H9 (cell line): ENCODE data around the gene RASSF5. TPM values are rescaled to one million over a fixed set of nuclear protein-coding genes. Genes with fewer than 3 reads are reported as not detected.

Source experiments
- DNase-seq: peaks from one replicate; pipeline ENCODE4 v3.0.0-alpha.2; 2017
- H2AFZ ChIP-seq: one replicate; pipeline ENCODE4 v1.6.1; 2013; ENCODE audit warnings: mild to moderate bottlenecking, low read length, control low read depth, moderate library complexity
- H2AK5ac ChIP-seq: 2 replicates; pipeline ENCODE4 v1.6.1; 2013; ENCODE audit warnings: low read length, control low read depth, mixed read lengths; ENCODE audit not compliant: insufficient read length
- H2BK120ac ChIP-seq: one replicate; pipeline ENCODE4 v1.6.1; 2013; ENCODE audit warnings: low read depth, mild to moderate bottlenecking, low read length, control low read depth, inconsistent platforms; ENCODE audit not compliant: poor library complexity, severe bottlenecking
- H2BK12ac ChIP-seq: 2 replicates; pipeline ENCODE4 v1.6.1; 2013; ENCODE audit warnings: low read length, control low read depth, mixed read lengths, low read depth; ENCODE audit not compliant: insufficient read length
- H2BK15ac ChIP-seq: 2 replicates; pipeline ENCODE4 v1.6.1; 2013; ENCODE audit warnings: low read depth, low read length, control low read depth
- H2BK20ac ChIP-seq: one replicate; pipeline ENCODE4 v1.6.1; 2013; ENCODE audit warnings: low read depth, mild to moderate bottlenecking, low read length, control low read depth, inconsistent platforms; ENCODE audit not compliant: poor library complexity, severe bottlenecking
- H2BK5ac ChIP-seq: 2 replicates; pipeline ENCODE4 v1.6.1; 2013; ENCODE audit warnings: low read length, control low read depth, mixed read lengths; ENCODE audit not compliant: insufficient read length
- H3K14ac ChIP-seq: 2 replicates; pipeline ENCODE4 v1.6.1; 2013; ENCODE audit warnings: low read length, control low read depth; ENCODE audit not compliant: insufficient read depth
- H3K18ac ChIP-seq: 2 replicates; pipeline ENCODE4 v1.6.1; 2013; ENCODE audit warnings: low read depth, mild to moderate bottlenecking, mixed read lengths, low read length, control low read depth; ENCODE audit not compliant: insufficient read length
- H3K23ac ChIP-seq: 2 replicates; pipeline ENCODE4 v1.6.1; 2013; ENCODE audit warnings: low read length, control low read depth, mixed read lengths, low read depth; ENCODE audit not compliant: insufficient read length
- H3K23me2 ChIP-seq: 2 replicates; pipeline ENCODE4 v1.6.1; 2013; ENCODE audit warnings: low read depth, mild to moderate bottlenecking, mixed read lengths, low read length, control low read depth; ENCODE audit not compliant: insufficient read length, poor library complexity, severe bottlenecking
- H3K27ac ChIP-seq: 2 replicates; pipeline ENCODE4 v1.5.1; 2013; ENCODE audit warnings: low read length, control low read depth, mixed read lengths, low read depth; ENCODE audit not compliant: insufficient read length
- H3K27me3 ChIP-seq: 2 replicates; pipeline ENCODE4 v1.6.1; 2013; ENCODE audit warnings: low read length, control low read depth, inconsistent platforms; ENCODE audit not compliant: insufficient read depth
- H3K4ac ChIP-seq: 2 replicates; pipeline ENCODE4 v1.6.1; 2013; ENCODE audit warnings: low read depth, mild to moderate bottlenecking, control low read depth, inconsistent platforms, low read length, moderate library complexity
- H3K4me1 ChIP-seq: 2 replicates; pipeline ENCODE4 v1.6.1; 2013; ENCODE audit warnings: low read length, control low read depth, inconsistent platforms; ENCODE audit not compliant: insufficient read depth
- H3K4me2 ChIP-seq: 2 replicates; pipeline ENCODE4 v1.6.1; 2013; ENCODE audit warnings: low read length, control low read depth, mixed read lengths; ENCODE audit not compliant: insufficient read length, insufficient read depth
- H3K56ac ChIP-seq: 2 replicates; pipeline ENCODE4 v1.6.1; 2013; ENCODE audit warnings: low read depth, mild to moderate bottlenecking, mixed read lengths, low read length, control low read depth; ENCODE audit not compliant: insufficient read length
- H3K79me1 ChIP-seq: 2 replicates; pipeline ENCODE4 v1.6.1; 2013; ENCODE audit warnings: low read depth, mild to moderate bottlenecking, moderate library complexity, low read length, control low read depth, inconsistent platforms; ENCODE audit not compliant: insufficient read depth, poor library complexity, severe bottlenecking
- H3K79me2 ChIP-seq: 2 replicates; pipeline ENCODE4 v1.6.1; 2013; ENCODE audit warnings: low read length, control low read depth, inconsistent platforms; ENCODE audit not compliant: insufficient read depth
- H3K9ac ChIP-seq: 2 replicates; pipeline ENCODE4 v1.6.1; 2013; ENCODE audit warnings: low read length, control low read depth, mixed read lengths; ENCODE audit not compliant: insufficient read length; ENCODE audit errors: extremely low read depth
- H3K9me3 ChIP-seq: one replicate; pipeline ENCODE4 v1.6.1; 2013; ENCODE audit warnings: low read depth, low read length, inconsistent platforms; ENCODE audit not compliant: control insufficient read depth
- H3T11ph ChIP-seq: one replicate; pipeline ENCODE4 v1.6.1; 2013; ENCODE audit warnings: mild to moderate bottlenecking, low read length, control low read depth, inconsistent platforms
- H4K20me1 ChIP-seq: one replicate; pipeline ENCODE4 v1.6.1; 2013; ENCODE audit not compliant: control insufficient read depth, insufficient read length, insufficient read depth
- H4K5ac ChIP-seq: 2 replicates; pipeline ENCODE4 v1.6.1; 2013; ENCODE audit warnings: low read depth, mild to moderate bottlenecking, mixed read lengths, low read length, control low read depth; ENCODE audit not compliant: insufficient read length
- H4K8ac ChIP-seq: replicated peaks from 2 replicates; pipeline ENCODE4 v1.6.1; 2013; ENCODE audit warnings: low read length, control low read depth, mixed read lengths, low read depth; ENCODE audit not compliant: insufficient read length
- H4K91ac ChIP-seq: 2 replicates; pipeline ENCODE4 v1.6.1; 2013; ENCODE audit warnings: low read depth, mild to moderate bottlenecking, moderate library complexity, mixed read lengths, low read length, control low read depth; ENCODE audit not compliant: insufficient read length
- H3K27ac Mint-ChIP-seq, 3 experiments: 2 replicates in 2 of 3; 3 replicates in 1 of 3; pipeline ENCODE4 v1.8.0; 2020 to 2021; ENCODE audit warnings: mixed read lengths in 3 of 3, mild to moderate bottlenecking in 1 of 3, moderate library complexity in 1 of 3
- H3K27me3 Mint-ChIP-seq: 2 replicates; pipeline ENCODE4 v1.8.0; 2021; ENCODE audit warnings: low read depth, mild to moderate bottlenecking, moderate library complexity, mixed read lengths
- H3K36me3 Mint-ChIP-seq, 3 experiments: 2 replicates in 2 of 3; 3 replicates in 1 of 3; pipeline ENCODE4 v1.8.0; 2020 to 2021; ENCODE audit warnings: low read depth in 3 of 3, mixed read lengths in 3 of 3; ENCODE audit not compliant: insufficient read depth in 1 of 3
- H3K4me1 Mint-ChIP-seq, 2 experiments: 2 replicates each; pipeline ENCODE4 v1.8.0; 2020; ENCODE audit warnings: mixed read lengths in 2 of 2
- H3K4me3 Mint-ChIP-seq, 2 experiments: 2 replicates in 1 of 2; 3 replicates in 1 of 2; pipeline ENCODE4 v1.8.0; 2020 to 2021; ENCODE audit warnings: mild to moderate bottlenecking in 2 of 2, mixed read lengths in 2 of 2, moderate library complexity in 1 of 2
- H3K9me3 Mint-ChIP-seq, 2 experiments: 2 replicates in 1 of 2; 3 replicates in 1 of 2; pipeline ENCODE4 v1.8.0; 2020; ENCODE audit warnings: mild to moderate bottlenecking in 2 of 2, mixed read lengths in 2 of 2, moderate library complexity in 1 of 2
- WGBS: extraction: QIAGEN DNeasy Blood & Tissue Kit; methylation state at CpG from one replicate; pipeline ENCODE4 v1.1.7; 2013; ENCODE audit warnings: missing lambda C conversion rate, low lambda C conversion rate, mixed read lengths; ENCODE audit not compliant: insufficient read length; ENCODE audit errors: extremely low coverage; 5-methylcytosine and 5-hydroxymethylcytosine counted together
- total RNA-seq: library from RNA; stranded (reverse); gene quantifications from 2 replicates; pipeline ENCODE4 v1.2.1, GENCODE V29; 2021
- TF ChIP-seq, protein P1 (sequence below): fragments of 200-600 bp; sonication (generic); conservative IDR thresholded peaks from 3 replicates; pipeline ENCODE4 v1.8.0; 2021; ENCODE audit warnings: antibody characterized with exemption, mild to moderate bottlenecking

The RASSF5 gene
- total RNA-seq, 1 experiment from 2014 or later, result 0.50 TPM

DNA sequence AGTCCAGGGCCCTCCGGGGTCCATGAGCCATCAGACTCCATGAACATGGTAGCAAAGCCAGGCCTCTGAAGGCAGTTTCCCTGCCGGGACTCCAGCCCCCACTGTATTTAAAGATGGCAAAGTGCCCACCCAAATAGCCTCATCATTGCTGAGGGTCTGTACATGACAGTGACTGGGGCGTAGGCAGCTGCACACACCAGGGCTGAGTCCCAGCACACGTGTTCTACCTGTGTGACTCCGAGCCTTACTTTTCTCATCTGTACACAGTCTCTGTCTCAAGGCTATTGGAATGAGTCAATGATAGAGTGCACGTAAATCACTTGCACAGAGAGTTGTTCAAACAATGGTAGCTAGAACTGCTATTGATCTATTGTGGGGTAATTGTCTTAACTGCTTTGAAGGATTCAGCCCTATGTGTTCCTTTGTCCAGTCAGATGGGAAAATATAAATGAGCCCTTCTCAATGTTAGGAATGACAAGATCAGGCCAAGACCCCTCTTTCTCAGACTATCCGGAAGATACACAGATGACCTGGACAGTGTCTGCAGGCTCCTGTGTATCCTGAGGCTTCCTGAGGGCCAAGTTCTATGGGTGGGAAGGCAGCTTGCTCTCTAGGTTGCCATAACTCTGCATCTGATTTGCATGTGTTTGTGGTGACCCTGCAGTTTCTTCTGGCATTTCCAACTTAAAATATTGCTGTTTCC lies 48.9 kb downstream of the RASSF5 start:
- Histone ChIP-seq H3K4me1 (no peaks in the 10 kb centered on the region), H3K27ac (no peak overlapping the region), H3K9ac (no peak overlapping the region), H3K79me2 (no peaks in the 10 kb centered on the region), H3T11ph (no peak overlapping the region), H2BK15ac (no peak overlapping the region), H4K5ac (no peak overlapping the region), H3K23me2 (peaks cover 8% of the 10 kb centered on the region), H2AFZ (no peak overlapping the region), H2BK12ac (no peak overlapping the region), H4K91ac (no peak overlapping the region), H3K18ac (no peak overlapping the region), H3K56ac (no peak overlapping the region), H4K20me1 (no peaks in the 10 kb centered on the region), H4K8ac (no peak overlapping the region), H2BK5ac (no peak overlapping the region), H2BK120ac (no peak overlapping the region), H3K4ac (no peak overlapping the region), H2BK20ac (no peak overlapping the region), H3K27me3 (peaks cover 6% of the 10 kb centered on the region; the same call in 1 of the 2 replicates), H2AK5ac (no peak overlapping the region), H3K23ac (no peak overlapping the region), H3K79me1 (no peaks in the 10 kb centered on the region), H3K9me3 (no peaks in the 10 kb centered on the region), H3K4me2 (peak overlapping the region; percentile 75), H3K14ac (no peak overlapping the region)
- peaks cover 29 to 32% of the 10 kb centered on the region in 2 experiments for H3K4me1 Mint-ChIP-seq
- no peak overlapping the region for H3K27ac Mint-ChIP-seq
- peaks cover 73% of the 10 kb centered on the region for H3K27me3 Mint-ChIP-seq
- TF ChIP-seq, protein P1, sequence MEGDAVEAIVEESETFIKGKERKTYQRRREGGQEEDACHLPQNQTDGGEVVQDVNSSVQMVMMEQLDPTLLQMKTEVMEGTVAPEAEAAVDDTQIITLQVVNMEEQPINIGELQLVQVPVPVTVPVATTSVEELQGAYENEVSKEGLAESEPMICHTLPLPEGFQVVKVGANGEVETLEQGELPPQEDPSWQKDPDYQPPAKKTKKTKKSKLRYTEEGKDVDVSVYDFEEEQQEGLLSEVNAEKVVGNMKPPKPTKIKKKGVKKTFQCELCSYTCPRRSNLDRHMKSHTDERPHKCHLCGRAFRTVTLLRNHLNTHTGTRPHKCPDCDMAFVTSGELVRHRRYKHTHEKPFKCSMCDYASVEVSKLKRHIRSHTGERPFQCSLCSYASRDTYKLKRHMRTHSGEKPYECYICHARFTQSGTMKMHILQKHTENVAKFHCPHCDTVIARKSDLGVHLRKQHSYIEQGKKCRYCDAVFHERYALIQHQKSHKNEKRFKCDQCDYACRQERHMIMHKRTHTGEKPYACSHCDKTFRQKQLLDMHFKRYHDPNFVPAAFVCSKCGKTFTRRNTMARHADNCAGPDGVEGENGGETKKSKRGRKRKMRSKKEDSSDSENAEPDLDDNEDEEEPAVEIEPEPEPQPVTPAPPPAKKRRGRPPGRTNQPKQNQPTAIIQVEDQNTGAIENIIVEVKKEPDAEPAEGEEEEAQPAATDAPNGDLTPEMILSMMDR, result no peak
- no peaks in the 10 kb centered on the region for H3K9me3 Mint-ChIP-seq
- no peak for DNase-seq
- H3K36me3 Mint-ChIP-seq, result no peaks in the 10 kb centered on the region
- H3K4me3 Mint-ChIP-seq, result peak overlapping the region; percentile 68 to 81
- no CpG with 5 or more reads among the region's 7 CpGs for WGBS
